HepG2 (cell line): ENCODE data around the gene TICAM2.

ENCODE experiments used
- ATF3 ChIP-seq: sonication (generic); formaldehyde crosslinking; IDR thresholded peaks from 2 replicates; pipeline ENCODE4 v1.4.0; 2020; ENCODE audit warnings: missing genetic modification reagents
- CTCF ChIP-seq: sonication (generic); formaldehyde crosslinking; IDR thresholded peaks from 2 replicates; pipeline ENCODE4 v1.5.0; 2020; ENCODE audit warnings: mild to moderate bottlenecking, missing genetic modification reagents, moderate library complexity
- KDM1A ChIP-seq: IDR thresholded peaks from 2 replicates; pipeline ENCODE4 v1.6.1; 2016; ENCODE audit warnings: missing compliant biosample characterization
- NFYB ChIP-seq: sonication (generic); formaldehyde crosslinking; IDR thresholded peaks from 2 replicates; pipeline ENCODE4 v1.4.0; 2020; ENCODE audit warnings: missing genetic modification reagents
- POLR2AphosphoS5 ChIP-seq: IDR thresholded peaks from 2 replicates; pipeline ENCODE4 v1.6.1; 2012; ENCODE audit warnings: low read depth, low read length
- SETDB1 ChIP-seq: sonication (generic); formaldehyde crosslinking; IDR thresholded peaks from 2 replicates; pipeline ENCODE4 v1.5.1; 2020; ENCODE audit warnings: missing genetic modification reagents, mild to moderate bottlenecking, borderline replicate concordance
- SUZ12 ChIP-seq: fragments of 150-350 bp; IDR thresholded peaks from 2 replicates; pipeline ENCODE4 v1.6.1; 2014; ENCODE audit warnings: low read depth, low read length
- TARDBP ChIP-seq: sonication (generic); formaldehyde crosslinking; IDR thresholded peaks from 2 replicates; pipeline ENCODE4 v1.8.0; 2022; ENCODE audit warnings: mild to moderate bottlenecking, missing genetic modification reagents
- ZNF24 ChIP-seq: fragments of 450-650 bp; IDR thresholded peaks from 2 replicates; pipeline ENCODE4 v1.6.1; 2017; ENCODE audit warnings: antibody characterized with exemption, mild to moderate bottlenecking
- ZNF589 ChIP-seq: sonication (generic); formaldehyde crosslinking; conservative IDR thresholded peaks from 2 replicates; pipeline ENCODE4 v1.8.0; 2022; ENCODE audit warnings: mild to moderate bottlenecking, moderate library complexity, missing genetic modification reagents
- ZSCAN25 ChIP-seq: sonication (generic); formaldehyde crosslinking; IDR thresholded peaks from 2 replicates; pipeline ENCODE4 v1.8.0; 2022; ENCODE audit warnings: mild to moderate bottlenecking, missing genetic modification reagents
- TF ChIP-seq, protein P1 (sequence below): IDR thresholded peaks from 2 replicates; pipeline ENCODE4 v1.6.1; 2016; ENCODE audit warnings: low read depth, missing genetic modification reagents, missing compliant biosample characterization
- TF ChIP-seq, protein P2 (sequence below): IDR thresholded peaks from 2 replicates; pipeline ENCODE4 v1.6.1; 2016; ENCODE audit warnings: missing compliant biosample characterization, missing genetic modification reagents, borderline replicate concordance

DNA sequence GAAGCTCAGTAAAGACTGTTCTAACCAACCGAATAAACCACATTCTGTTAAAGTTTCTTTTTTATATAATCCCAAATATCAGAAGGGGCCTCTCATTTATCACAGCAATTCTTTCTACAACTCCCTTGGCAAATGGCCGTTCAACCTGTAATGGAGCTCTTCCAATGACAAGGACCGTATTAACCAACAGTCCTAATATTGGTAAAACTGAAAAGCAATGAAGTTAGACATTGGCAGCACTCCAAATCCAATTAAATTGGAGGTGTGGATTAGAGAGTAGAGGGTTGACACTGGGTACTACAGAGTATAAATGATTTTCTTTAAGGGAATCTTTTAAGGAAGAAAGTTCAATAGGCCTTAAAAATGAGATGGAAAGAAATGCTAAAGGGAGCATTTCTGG lies 22.7 kb upstream of the TICAM2 start:
- no peak for TF ChIP-seq CTCF
- TF ChIP-seq, protein P1, sequence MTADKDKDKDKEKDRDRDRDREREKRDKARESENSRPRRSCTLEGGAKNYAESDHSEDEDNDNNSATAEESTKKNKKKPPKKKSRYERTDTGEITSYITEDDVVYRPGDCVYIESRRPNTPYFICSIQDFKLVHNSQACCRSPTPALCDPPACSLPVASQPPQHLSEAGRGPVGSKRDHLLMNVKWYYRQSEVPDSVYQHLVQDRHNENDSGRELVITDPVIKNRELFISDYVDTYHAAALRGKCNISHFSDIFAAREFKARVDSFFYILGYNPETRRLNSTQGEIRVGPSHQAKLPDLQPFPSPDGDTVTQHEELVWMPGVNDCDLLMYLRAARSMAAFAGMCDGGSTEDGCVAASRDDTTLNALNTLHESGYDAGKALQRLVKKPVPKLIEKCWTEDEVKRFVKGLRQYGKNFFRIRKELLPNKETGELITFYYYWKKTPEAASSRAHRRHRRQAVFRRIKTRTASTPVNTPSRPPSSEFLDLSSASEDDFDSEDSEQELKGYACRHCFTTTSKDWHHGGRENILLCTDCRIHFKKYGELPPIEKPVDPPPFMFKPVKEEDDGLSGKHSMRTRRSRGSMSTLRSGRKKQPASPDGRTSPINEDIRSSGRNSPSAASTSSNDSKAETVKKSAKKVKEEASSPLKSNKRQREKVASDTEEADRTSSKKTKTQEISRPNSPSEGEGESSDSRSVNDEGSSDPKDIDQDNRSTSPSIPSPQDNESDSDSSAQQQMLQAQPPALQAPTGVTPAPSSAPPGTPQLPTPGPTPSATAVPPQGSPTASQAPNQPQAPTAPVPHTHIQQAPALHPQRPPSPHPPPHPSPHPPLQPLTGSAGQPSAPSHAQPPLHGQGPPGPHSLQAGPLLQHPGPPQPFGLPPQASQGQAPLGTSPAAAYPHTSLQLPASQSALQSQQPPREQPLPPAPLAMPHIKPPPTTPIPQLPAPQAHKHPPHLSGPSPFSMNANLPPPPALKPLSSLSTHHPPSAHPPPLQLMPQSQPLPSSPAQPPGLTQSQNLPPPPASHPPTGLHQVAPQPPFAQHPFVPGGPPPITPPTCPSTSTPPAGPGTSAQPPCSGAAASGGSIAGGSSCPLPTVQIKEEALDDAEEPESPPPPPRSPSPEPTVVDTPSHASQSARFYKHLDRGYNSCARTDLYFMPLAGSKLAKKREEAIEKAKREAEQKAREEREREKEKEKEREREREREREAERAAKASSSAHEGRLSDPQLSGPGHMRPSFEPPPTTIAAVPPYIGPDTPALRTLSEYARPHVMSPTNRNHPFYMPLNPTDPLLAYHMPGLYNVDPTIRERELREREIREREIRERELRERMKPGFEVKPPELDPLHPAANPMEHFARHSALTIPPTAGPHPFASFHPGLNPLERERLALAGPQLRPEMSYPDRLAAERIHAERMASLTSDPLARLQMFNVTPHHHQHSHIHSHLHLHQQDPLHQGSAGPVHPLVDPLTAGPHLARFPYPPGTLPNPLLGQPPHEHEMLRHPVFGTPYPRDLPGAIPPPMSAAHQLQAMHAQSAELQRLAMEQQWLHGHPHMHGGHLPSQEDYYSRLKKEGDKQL, result no peak
- TF ChIP-seq ATF3 (CRISPR knock-in tag), result no peak
- TF ChIP-seq, protein P2, sequence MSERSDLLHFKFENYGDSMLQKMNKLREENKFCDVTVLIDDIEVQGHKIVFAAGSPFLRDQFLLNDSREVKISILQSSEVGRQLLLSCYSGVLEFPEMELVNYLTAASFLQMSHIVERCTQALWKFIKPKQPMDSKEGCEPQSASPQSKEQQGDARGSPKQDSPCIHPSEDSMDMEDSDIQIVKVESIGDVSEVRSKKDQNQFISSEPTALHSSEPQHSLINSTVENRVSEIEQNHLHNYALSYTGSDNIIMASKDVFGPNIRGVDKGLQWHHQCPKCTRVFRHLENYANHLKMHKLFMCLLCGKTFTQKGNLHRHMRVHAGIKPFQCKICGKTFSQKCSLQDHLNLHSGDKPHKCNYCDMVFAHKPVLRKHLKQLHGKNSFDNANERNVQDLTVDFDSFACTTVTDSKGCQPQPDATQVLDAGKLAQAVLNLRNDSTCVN (CRISPR knock-in tag), result no peak
- no peak for TF ChIP-seq ZNF24
- TF ChIP-seq POLR2AphosphoS5, result no peak
- no peak for TF ChIP-seq SETDB1 (CRISPR knock-in tag)
- TF ChIP-seq SUZ12, result no peak
- no peak for TF ChIP-seq ZNF589
- TF ChIP-seq TARDBP (CRISPR knock-in tag), result no peak
- no peak for TF ChIP-seq NFYB
- no peak for TF ChIP-seq ZSCAN25 (CRISPR knock-in tag)
- no peak for TF ChIP-seq KDM1A
